ENCODE measurements around the gene ZNF565. TPM values are rescaled to one million over a fixed set of nuclear protein-coding genes. Genes with fewer than 3 reads are reported as not detected.
A peak's percentile ranks its signal among the peaks of the same experiment; 100 is the strongest.

ZNF565 gene
- total RNA-seq, 1 donor = 6.9 TPM

DNA sequence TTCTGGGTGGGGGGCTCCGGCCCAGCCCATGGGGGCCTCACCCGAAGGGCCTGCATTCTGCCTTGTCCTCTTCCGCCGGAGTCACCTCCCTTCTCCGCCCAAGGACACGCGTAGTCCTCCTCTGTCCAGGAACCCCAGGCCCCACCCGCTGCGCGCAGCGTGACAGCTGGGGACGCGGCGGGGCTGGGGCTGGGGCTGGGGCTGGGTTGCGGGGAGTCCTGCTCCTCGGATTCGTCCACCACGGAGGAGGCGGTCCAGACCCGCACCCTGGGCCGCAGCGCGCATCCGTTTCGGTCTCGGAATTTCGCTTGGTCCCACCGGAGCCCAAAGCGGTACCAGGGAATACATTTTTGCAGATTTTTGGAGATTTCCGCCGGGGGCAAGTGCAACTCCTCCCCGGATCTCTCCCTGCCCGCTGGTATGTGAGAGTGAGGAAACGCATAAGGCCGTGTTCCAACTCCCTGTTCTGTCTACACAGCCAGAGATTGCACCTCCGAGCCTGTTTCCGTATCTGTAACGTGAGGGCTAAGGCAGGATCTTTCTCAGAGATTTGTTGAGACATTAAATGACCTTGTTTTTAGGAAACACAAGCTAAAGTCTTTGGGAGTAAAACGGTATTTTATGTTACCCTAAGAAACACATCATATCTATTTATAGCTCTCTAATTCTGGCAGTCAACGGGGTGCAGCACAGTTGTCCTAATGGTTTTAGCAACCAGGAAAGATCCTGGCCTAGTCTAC lies 61.9 kb downstream of the ZNF565 start, which contains the start of gene COX7A1:
Gene COX7A1 (minus strand): TSS at position 96 of the 740 bp plus-strand sequence. CDS start 40 bp downstream, at position 56.
- Histone ChIP-seq H3K79me2 (ENCODE audit: insufficient read depth, low read length) (no peaks in the 10 kb centered on the region), H3K27me3 (ENCODE audit: insufficient read depth, low read length) (no peaks in the 10 kb centered on the region), H3K4me3 (ENCODE audit: insufficient read depth, low read length) (peak within 1 kb of the TSS; percentile 65), H3K27ac (ENCODE audit: low read depth, low read length) (no peak within 1 kb of the TSS), H4K20me1 (ENCODE audit: insufficient read depth, low read length) (peaks cover 3% of the 10 kb centered on the region), H3K4me1 (ENCODE audit: insufficient read depth, low read length) (peaks cover 7% of the 10 kb centered on the region), H3K4me2 (ENCODE audit: insufficient read depth, low read length) (peak within 1 kb of the TSS; percentile 71), H3K9me3 (ENCODE audit: low read depth, low read length) (no peaks in the 10 kb centered on the region), H2AFZ (ENCODE audit: low read length) (peak within 1 kb of the TSS; percentile 62), H3K36me3 (ENCODE audit: insufficient read depth, low read length) (peaks cover 23% of the 10 kb centered on the region)
- TF ChIP-seq, protein P1, sequence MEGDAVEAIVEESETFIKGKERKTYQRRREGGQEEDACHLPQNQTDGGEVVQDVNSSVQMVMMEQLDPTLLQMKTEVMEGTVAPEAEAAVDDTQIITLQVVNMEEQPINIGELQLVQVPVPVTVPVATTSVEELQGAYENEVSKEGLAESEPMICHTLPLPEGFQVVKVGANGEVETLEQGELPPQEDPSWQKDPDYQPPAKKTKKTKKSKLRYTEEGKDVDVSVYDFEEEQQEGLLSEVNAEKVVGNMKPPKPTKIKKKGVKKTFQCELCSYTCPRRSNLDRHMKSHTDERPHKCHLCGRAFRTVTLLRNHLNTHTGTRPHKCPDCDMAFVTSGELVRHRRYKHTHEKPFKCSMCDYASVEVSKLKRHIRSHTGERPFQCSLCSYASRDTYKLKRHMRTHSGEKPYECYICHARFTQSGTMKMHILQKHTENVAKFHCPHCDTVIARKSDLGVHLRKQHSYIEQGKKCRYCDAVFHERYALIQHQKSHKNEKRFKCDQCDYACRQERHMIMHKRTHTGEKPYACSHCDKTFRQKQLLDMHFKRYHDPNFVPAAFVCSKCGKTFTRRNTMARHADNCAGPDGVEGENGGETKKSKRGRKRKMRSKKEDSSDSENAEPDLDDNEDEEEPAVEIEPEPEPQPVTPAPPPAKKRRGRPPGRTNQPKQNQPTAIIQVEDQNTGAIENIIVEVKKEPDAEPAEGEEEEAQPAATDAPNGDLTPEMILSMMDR (IDR thresholded peaks at IDR 0.05; ENCODE audit: extremely low read depth, low read depth, low read length) = no peak
- DNase-seq (ENCODE audit: insufficient read length, low spot score, missing footprints) = peak; percentile 92

DNA sequence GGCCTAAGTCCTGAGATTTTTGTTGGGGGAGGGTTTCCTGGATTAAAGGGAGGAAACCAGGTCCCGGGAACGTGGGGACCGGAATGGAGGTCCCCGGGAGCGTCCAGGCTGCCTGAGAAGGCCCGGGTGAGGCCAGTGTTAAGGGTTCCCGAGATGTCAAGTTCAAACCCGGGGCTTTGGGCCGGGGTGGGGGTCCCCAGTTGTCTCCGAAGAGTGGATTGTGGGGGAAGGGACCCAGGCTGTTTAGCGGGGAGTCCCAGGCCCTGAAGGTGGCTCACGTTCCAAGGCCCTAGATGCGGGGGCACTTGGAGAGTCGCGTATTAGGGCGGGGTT lies 62.5 kb downstream of the ZNF565 start:
- H4K20me1 ChIP-seq (ENCODE audit: insufficient read depth, low read length) = peaks cover 3% of the 10 kb centered on the region
- no peaks in the 10 kb centered on the region for H3K27me3 ChIP-seq (ENCODE audit: insufficient read depth, low read length)
- H3K4me3 ChIP-seq (ENCODE audit: insufficient read depth, low read length) = peak overlapping the region; percentile 65
- no peak overlapping the region for H3K27ac ChIP-seq (ENCODE audit: low read depth, low read length)
- DNase-seq (ENCODE audit: insufficient read length, low spot score, missing footprints) = peak; percentile 69
- peaks cover 2% of the 10 kb centered on the region for H3K79me2 ChIP-seq (ENCODE audit: insufficient read depth, low read length)
- TF ChIP-seq, protein P1 (IDR thresholded peaks at IDR 0.05; ENCODE audit: extremely low read depth, low read depth, low read length) = no peak
- H3K9me3 ChIP-seq (ENCODE audit: low read depth, low read length) = no peaks in the 10 kb centered on the region
- peaks cover 7% of the 10 kb centered on the region for H3K4me1 ChIP-seq (ENCODE audit: insufficient read depth, low read length)
- peak overlapping the region; percentile 71 for H3K4me2 ChIP-seq (ENCODE audit: insufficient read depth, low read length)
- peaks cover 26% of the 10 kb centered on the region for H3K36me3 ChIP-seq (ENCODE audit: insufficient read depth, low read length)
- no peak overlapping the region for H2AFZ ChIP-seq (ENCODE audit: low read length)

DNA sequence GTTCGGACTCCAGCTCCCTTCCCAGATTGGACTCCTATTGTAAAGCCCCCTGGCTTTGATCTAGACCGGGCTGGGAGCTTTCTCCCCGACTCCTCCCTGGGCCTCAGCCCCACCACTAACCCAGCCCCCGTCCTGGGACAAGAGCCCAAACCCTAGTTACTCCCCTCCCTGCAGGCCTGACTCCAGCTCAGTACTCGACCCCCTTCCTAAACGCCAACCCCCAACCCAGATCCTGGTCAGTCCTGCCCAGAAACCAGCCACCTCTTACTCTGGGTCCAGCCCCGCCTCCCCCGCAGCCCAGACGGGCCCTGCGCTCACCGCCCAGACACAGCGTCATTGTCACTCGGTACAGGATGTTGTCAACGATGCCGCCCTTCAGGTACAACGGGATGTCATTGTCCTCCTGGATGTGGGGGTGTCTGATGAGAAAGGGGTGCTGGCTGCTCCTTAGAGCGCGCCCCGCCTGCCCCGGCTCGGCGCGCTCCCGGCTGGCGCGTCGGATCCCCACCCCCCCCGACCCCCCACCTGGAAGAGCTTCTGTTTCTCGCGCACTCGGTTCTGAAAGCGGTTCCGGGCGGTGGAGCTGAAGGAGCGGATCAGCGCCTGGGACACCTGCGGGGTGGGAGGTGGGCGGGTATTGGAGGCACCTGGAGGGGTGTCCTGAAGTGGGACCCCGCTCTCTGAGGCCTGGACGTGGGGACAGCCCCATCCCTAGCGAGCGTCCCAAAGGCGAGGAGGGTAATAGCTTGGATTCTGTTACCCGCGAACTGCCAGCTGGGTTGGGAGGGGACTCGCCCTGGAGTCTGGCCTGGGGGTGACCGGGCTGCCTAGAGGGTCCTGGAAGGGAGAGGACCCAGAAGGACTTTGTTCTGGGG lies 63.1 kb downstream of the ZNF565 start:
- Histone ChIP-seq H3K4me1 (ENCODE audit: insufficient read depth, low read length) (peaks cover 7% of the 10 kb centered on the region), H3K27me3 (ENCODE audit: insufficient read depth, low read length) (no peaks in the 10 kb centered on the region), H3K4me2 (ENCODE audit: insufficient read depth, low read length) (peak overlapping the region; percentile 71), H3K36me3 (ENCODE audit: insufficient read depth, low read length) (peaks cover 32% of the 10 kb centered on the region), H3K9me3 (ENCODE audit: low read depth, low read length) (no peaks in the 10 kb centered on the region), H3K79me2 (ENCODE audit: insufficient read depth, low read length) (peaks cover 4% of the 10 kb centered on the region), H4K20me1 (ENCODE audit: insufficient read depth, low read length) (peaks cover 3% of the 10 kb centered on the region), H3K4me3 (ENCODE audit: insufficient read depth, low read length) (peak overlapping the region; percentile 65), H3K27ac (ENCODE audit: low read depth, low read length) (no peak overlapping the region), H2AFZ (ENCODE audit: low read length) (no peak overlapping the region)
- TF ChIP-seq, protein P1 (IDR thresholded peaks at IDR 0.05; ENCODE audit: extremely low read depth, low read depth, low read length) = no peak
- peak; percentile 89 for DNase-seq (ENCODE audit: insufficient read length, low spot score, missing footprints)

DNA sequence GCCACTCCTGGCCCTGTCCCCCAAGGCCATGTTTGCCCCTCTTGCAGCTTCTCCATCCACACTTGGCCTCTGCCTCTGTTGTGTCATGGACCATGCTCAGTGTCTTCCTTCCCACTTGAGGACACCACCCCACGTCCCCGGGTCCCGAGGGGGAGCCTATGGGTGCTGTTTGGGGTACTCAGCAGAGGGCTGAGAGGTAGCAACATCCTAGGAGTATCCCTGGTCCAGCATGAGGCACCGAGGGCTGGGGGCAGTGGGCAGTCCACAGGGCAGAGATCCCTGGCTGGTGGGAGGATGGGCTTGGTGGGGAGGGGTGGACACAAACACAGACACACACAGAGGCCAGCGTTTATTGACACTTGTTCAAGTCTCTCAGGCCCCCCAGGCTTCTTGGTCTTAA lies 63.9 kb downstream of the ZNF565 start:
- Histone ChIP-seq H3K4me3 (ENCODE audit: insufficient read depth, low read length) (no peak overlapping the region), H3K36me3 (ENCODE audit: insufficient read depth, low read length) (peaks cover 40% of the 10 kb centered on the region), H3K9me3 (ENCODE audit: low read depth, low read length) (no peaks in the 10 kb centered on the region), H3K4me2 (ENCODE audit: insufficient read depth, low read length) (no peak overlapping the region), H3K27me3 (ENCODE audit: insufficient read depth, low read length) (no peaks in the 10 kb centered on the region), H3K79me2 (ENCODE audit: insufficient read depth, low read length) (peaks cover 12% of the 10 kb centered on the region), H4K20me1 (ENCODE audit: insufficient read depth, low read length) (peaks cover 3% of the 10 kb centered on the region), H3K27ac (ENCODE audit: low read depth, low read length) (no peak overlapping the region), H3K4me1 (ENCODE audit: insufficient read depth, low read length) (peaks cover 7% of the 10 kb centered on the region), H2AFZ (ENCODE audit: low read length) (no peak overlapping the region)
- no peak for DNase-seq (ENCODE audit: insufficient read length, low spot score, missing footprints)
- TF ChIP-seq, protein P1 (IDR thresholded peaks at IDR 0.05; ENCODE audit: extremely low read depth, low read depth, low read length) = no peak
